ENCODE results near the gene NFE2L1. TPM values are rescaled to one million over a fixed set of nuclear protein-coding genes. Genes with fewer than 3 reads are reported as not detected.

The NFE2L1 gene
- total RNA-seq, 1 experiment from 2014 or later, result 161 TPM

DNA sequence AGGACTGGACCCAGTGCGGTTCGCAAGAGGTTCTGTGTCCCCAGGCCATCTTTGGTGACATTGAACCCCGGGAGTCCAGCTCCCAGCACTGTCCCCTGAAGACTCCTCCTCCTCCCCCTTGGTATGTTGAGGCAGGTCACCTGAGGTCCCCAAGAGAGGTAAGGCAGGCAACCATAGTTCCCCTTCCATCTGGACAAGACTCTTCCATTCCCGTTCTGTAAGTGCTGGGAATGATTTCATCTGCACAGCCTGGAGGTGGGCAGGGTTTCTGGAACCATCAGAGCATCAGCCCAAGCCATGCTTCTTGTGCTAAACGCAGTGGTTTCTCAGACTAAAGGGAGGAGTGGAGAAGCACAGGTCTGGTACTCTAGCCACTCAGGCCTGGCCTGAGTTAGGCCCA is 35.5 kb upstream of the NFE2L1 start:
- H3K56ac ChIP-seq (ENCODE audit: insufficient read length, low read depth, low read length), result no peak overlapping the region
- no peak overlapping the region for H2BK15ac ChIP-seq (ENCODE audit: low read depth, low read length)
- H3K14ac ChIP-seq (ENCODE audit: insufficient read depth, low read length), result no peak overlapping the region
- H3K27ac ChIP-seq (ENCODE audit: insufficient read length, low read depth, low read length), result no peak overlapping the region
- Mint-ChIP-seq H3K4me3 (peak overlapping the region; percentile 63 to 83), H3K4me1 (peaks cover 38 to 43% of the 10 kb centered on the region in 2 experiments), H3K9me3 (peaks cover 0 to 3% of the 10 kb centered on the region in 2 experiments; a peak in 1 of 5 replicates), H3K27ac (no peak overlapping the region), H3K27me3 (ENCODE audit: low read depth) (peaks cover 28% of the 10 kb centered on the region), H3K36me3 (ENCODE audit: insufficient read depth in 1 of 3, low read depth in 3 of 3) (peaks cover 0 to 4% (median 0%) of the 10 kb centered on the region in 3 experiments; a peak in 3 of 7 replicates)
- H2BK12ac ChIP-seq (ENCODE audit: insufficient read length, low read depth, low read length), result no peak overlapping the region
- no peaks in the 10 kb centered on the region for H4K20me1 ChIP-seq (ENCODE audit: control insufficient read depth, insufficient read depth, insufficient read length)
- H3K9ac ChIP-seq (ENCODE audit: extremely low read depth, insufficient read length, low read length), result no peak overlapping the region
- H4K5ac ChIP-seq (ENCODE audit: insufficient read length, low read depth, low read length), result no peak overlapping the region
- H3K79me2 ChIP-seq (ENCODE audit: insufficient read depth, low read length), result no peaks in the 10 kb centered on the region
- peak overlapping the region; percentile 91 for H3K4me2 ChIP-seq (ENCODE audit: insufficient read depth, insufficient read length, low read length)
- H2BK120ac ChIP-seq (ENCODE audit: low read depth, low read length, poor library complexity, severe bottlenecking), result no peak overlapping the region
- H3K23ac ChIP-seq (ENCODE audit: insufficient read length, low read depth, low read length), result no peak overlapping the region
- no peak overlapping the region for H2AFZ ChIP-seq (ENCODE audit: low read length)
- no peak overlapping the region for H2AK5ac ChIP-seq (ENCODE audit: insufficient read length, low read length)
- H4K8ac ChIP-seq (replicated peaks; ENCODE audit: insufficient read length, low read depth, low read length), result no peak overlapping the region
- H2BK5ac ChIP-seq (ENCODE audit: insufficient read length, low read length), result no peak overlapping the region
- no CpG with 5 or more reads among the region's 5 CpGs for WGBS (ENCODE audit: extremely low coverage, insufficient read length, low lambda C conversion rate)
- no peak overlapping the region for H3T11ph ChIP-seq (ENCODE audit: low read length)
- H3K4me1 ChIP-seq (ENCODE audit: insufficient read depth, low read length), result no peaks in the 10 kb centered on the region
- no peak overlapping the region for H3K18ac ChIP-seq (ENCODE audit: insufficient read length, low read depth, low read length)
- no peaks in the 10 kb centered on the region for H3K79me1 ChIP-seq (ENCODE audit: insufficient read depth, low read depth, low read length, poor library complexity, severe bottlenecking)
- no peak overlapping the region for H4K91ac ChIP-seq (ENCODE audit: insufficient read length, low read depth, low read length)
- H3K23me2 ChIP-seq (ENCODE audit: insufficient read length, low read depth, low read length, poor library complexity, severe bottlenecking), result peaks cover 9% of the 10 kb centered on the region
- no peak overlapping the region for H2BK20ac ChIP-seq (ENCODE audit: low read depth, low read length, poor library complexity, severe bottlenecking)
- TF ChIP-seq, protein P1, sequence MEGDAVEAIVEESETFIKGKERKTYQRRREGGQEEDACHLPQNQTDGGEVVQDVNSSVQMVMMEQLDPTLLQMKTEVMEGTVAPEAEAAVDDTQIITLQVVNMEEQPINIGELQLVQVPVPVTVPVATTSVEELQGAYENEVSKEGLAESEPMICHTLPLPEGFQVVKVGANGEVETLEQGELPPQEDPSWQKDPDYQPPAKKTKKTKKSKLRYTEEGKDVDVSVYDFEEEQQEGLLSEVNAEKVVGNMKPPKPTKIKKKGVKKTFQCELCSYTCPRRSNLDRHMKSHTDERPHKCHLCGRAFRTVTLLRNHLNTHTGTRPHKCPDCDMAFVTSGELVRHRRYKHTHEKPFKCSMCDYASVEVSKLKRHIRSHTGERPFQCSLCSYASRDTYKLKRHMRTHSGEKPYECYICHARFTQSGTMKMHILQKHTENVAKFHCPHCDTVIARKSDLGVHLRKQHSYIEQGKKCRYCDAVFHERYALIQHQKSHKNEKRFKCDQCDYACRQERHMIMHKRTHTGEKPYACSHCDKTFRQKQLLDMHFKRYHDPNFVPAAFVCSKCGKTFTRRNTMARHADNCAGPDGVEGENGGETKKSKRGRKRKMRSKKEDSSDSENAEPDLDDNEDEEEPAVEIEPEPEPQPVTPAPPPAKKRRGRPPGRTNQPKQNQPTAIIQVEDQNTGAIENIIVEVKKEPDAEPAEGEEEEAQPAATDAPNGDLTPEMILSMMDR (conservative IDR thresholded peaks at IDR 0.05), result no peak
- H3K27me3 ChIP-seq (ENCODE audit: insufficient read depth, low read length), result no peaks in the 10 kb centered on the region; the same call in 1 of the 2 replicates
- no peak overlapping the region for H3K4ac ChIP-seq (ENCODE audit: low read depth, low read length)
- H3K9me3 ChIP-seq (ENCODE audit: control insufficient read depth, low read depth, low read length), result no peaks in the 10 kb centered on the region
- no peak for DNase-seq

Measured in H9 (cell line).